Activated CD8-positive, alpha-beta memory T cell treated with anti-CD3 and anti-CD28 coated beads, Interleukin-2, amount 50 U/mL, for 24 hours (primary cell): Measurements from ENCODE around the gene EMID1.

Experiments
- DNase-seq: peaks from one replicate; pipeline ENCODE4 v3.0.0-alpha.2; 2020; ENCODE audit errors: extremely low read depth

The EMID1 gene

GRCh38 chr22:29260031-29260560, 54.4 kb downstream of the EMID1 start:
- DNase-seq = no peak

- DNase-seq = no peak
These were observed 55.1 kb downstream of the EMID1 start for GRCh38 chr22:29260601-29261315.

GRCh38 chr22:29263791-29264276, 58.1 kb downstream of the EMID1 start:
- DNase-seq = no peak

- no peak for DNase-seq
These were observed 59.6 kb downstream of the EMID1 start for GRCh38 chr22:29265305-29265704.

GRCh38 chr22:29265929-29266328, 60.2 kb downstream of the EMID1 start:
- no peak for DNase-seq

GRCh38 chr22:29266564-29267461, 61.1 kb downstream of the EMID1 start:
- no peak for DNase-seq

GRCh38 chr22:29267462-29267857, 61.8 kb downstream of the EMID1 start:
- DNase-seq = no peak

GRCh38 chr22:29267858-29268510, 62.3 kb downstream of the EMID1 start, which contains the start of the genes EWSR1 and RHBDD3:
Gene EWSR1, plus strand, starts transcription at chr22:29268268. Its CDS starts 69 bp downstream, at chr22:29268337.
Gene RHBDD3, minus strand, starts transcription at chr22:29267981. Its CDS starts 2,355 bp downstream, at chr22:29265626.
- peak; percentile 88 for DNase-seq

GRCh38 chr22:29268511-29269229, 63.0 kb downstream of the EMID1 start:
- DNase-seq = no peak

GRCh38 chr22:29269230-29269604, 63.5 kb downstream of the EMID1 start:
- no peak for DNase-seq

GRCh38 chr22:29269731-29270474, 64.2 kb downstream of the EMID1 start:
- no peak for DNase-seq

GRCh38 chr22:29270475-29271271, 65.0 kb downstream of the EMID1 start:
- no peak for DNase-seq

GRCh38 chr22:29272624-29273023, 66.9 kb downstream of the EMID1 start:
- DNase-seq = no peak

GRCh38 chr22:29275167-29275566, 69.5 kb downstream of the EMID1 start:
- DNase-seq = no peak

- no peak for DNase-seq
These were observed 70.3 kb downstream of the EMID1 start for GRCh38 chr22:29275819-29276565.

- DNase-seq = no peak
These were observed 72.2 kb downstream of the EMID1 start for GRCh38 chr22:29277927-29278326.

- no peak for DNase-seq
These were observed 78.5 kb downstream of the EMID1 start for GRCh38 chr22:29284196-29284595.

- no peak for DNase-seq
These were observed 83.1 kb downstream of the EMID1 start for GRCh38 chr22:29288837-29289236.

GRCh38 chr22:29290061-29290460, 84.4 kb downstream of the EMID1 start:
- DNase-seq = no peak
